ENCODE measurements around the gene E2F4.

Gene E2F4

GRCh38 chr16:67230809-67231660, 39.1 kb downstream of the E2F4 start:
- no peak for DNase-seq (ENCODE audit: low read depth in 1 of 2, low spot score in 1 of 2)

DNA sequence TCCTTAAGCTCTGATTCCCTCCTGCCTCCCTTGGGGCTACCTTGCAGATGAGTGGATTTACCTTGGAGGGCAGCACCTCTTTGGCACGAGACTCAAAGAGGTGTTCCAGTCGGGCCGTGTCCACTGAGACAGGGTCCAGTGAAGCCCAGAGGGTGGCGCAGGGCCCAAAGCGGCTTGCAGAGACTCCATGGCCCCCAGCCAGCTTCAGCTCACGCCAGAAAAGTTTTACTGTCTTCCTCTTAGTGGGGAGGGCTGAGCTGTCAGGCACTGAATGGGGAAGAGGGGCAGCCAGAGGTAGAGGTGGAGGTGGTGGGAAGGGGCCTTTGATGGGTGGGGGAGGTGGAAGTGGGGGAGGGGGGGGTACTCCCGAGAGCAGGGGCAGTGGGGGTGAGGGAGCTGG, 41.6 kb downstream of the E2F4 start:
- no peak for DNase-seq (ENCODE audit: low read depth in 1 of 2, low spot score in 1 of 2)

- DNase-seq (ENCODE audit: low read depth in 1 of 2, low spot score in 1 of 2): no peak
These were observed 42.2 kb downstream of the E2F4 start for GRCh38 chr16:67234180-67234597.

DNA sequence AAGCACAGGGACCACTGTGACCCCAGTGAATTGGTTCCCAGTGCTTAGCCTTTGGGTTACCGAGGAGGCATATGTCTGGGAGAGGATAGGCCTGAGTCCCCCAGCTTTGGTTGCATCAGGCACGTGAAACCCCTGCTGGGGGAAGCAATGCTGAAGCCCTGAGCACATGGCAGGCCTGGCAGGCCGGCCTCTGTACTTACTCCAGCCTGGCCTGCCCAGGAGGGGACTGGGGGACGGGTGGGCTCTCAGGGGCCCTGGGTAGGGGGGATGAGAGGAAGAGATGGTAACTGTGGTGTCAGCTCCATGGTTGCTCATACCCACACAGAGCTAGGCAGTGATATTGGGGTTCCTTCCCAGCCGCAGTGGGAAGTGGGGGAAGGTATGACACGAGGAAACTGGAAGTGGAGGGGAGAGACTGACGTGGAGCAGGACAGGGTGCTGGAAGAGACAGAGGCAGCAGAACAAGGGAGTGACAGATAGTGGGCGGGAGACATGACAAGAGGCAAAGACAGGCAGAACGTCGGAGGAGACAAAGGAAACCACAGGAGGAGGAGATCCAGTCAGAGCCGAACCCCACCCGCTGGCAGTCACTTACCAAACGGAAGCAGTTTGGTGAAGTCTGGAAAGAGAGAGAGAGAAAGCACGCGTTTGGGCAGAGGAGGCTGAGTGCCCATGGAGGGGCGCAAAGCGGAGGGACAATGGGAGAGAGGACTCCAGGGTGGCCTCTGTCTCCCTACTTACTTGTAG, 44.0 kb downstream of the E2F4 start:
- DNase-seq (ENCODE audit: low read depth in 1 of 2, low spot score in 1 of 2): no peak

GRCh38 chr16:67236563-67237395, 44.8 kb downstream of the E2F4 start:
- DNase-seq (ENCODE audit: low read depth in 1 of 2, low spot score in 1 of 2): peak; percentile 65 to 67

GRCh38 chr16:67237396-67238277, 45.7 kb downstream of the E2F4 start:
- DNase-seq (ENCODE audit: low read depth in 1 of 2, low spot score in 1 of 2): no peak

DNA sequence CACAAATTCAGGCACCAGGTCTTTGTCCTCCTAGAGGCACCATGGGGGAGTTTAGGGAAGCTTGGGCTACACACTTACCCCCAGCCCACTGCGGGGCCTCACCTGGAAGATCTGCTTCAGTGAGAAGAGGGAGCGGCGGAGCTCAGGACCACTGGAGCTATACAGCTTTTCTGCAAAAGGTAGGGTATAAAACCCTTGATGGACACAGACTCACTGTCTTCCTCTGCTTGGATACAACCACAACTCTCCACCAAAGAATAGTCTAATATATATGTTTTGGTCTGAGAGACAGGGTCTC, 46.3 kb downstream of the E2F4 start:
- DNase-seq (ENCODE audit: low read depth in 1 of 2, low spot score in 1 of 2): no peak

- DNase-seq (ENCODE audit: low read depth in 1 of 2, low spot score in 1 of 2): no peak
These were observed 47.0 kb downstream of the E2F4 start for GRCh38 chr16:67238806-67239470.

DNA sequence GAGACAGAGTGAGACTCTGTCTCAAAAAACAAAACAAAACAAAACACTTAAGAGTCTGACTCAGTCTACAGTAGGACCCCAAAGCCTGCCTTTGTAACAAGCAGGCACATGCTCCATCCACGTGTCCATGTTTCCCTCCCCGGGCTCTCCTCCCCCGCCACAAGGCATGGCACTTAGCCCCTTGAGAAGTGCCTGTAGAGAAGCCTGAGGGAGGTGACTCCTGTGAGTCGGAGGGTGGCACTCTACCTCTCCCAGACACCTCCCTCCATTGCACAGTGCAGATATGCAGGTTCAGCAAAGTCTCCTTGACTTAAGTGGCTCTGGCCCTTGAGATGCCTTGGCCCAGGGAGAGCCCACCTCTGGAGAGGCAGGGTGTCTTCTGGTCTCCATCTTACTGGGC, 48.6 kb downstream of the E2F4 start:
- no peak for DNase-seq (ENCODE audit: low read depth in 1 of 2, low spot score in 1 of 2)

- DNase-seq (ENCODE audit: low read depth in 1 of 2, low spot score in 1 of 2): no peak
These were observed 49.3 kb downstream of the E2F4 start for GRCh38 chr16:67241008-67241900.

DNA sequence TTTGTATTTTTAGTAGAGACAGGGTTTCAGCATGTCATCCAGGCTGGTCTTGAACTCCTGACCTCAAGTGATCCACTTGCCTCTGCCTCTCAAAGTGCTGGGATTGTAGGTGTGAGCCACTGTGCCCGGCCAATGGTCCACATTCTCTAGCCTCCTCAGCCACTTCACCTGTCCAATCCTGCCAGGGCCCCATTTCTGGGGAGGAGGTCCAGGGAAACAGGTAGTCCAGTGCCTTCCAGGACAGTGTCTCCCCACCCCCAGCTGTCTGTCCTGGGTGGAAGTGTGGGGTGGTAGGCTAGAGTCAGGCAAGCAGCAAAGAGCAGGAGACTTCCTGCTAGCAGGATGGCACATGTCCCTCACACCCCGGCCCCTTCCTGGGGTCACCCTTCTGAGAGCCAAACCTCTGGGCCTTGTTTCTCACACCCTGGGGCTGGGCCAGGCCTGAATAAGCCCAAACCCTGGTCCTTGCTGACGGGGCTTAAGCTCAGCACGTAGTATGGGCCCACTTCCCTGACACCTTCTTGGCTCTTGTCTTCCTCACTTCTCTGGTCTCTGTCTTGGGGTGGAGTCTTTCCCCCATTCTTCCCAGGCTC, 50.3 kb downstream of the E2F4 start:
- no peak for DNase-seq (ENCODE audit: low read depth in 1 of 2, low spot score in 1 of 2)

DNA sequence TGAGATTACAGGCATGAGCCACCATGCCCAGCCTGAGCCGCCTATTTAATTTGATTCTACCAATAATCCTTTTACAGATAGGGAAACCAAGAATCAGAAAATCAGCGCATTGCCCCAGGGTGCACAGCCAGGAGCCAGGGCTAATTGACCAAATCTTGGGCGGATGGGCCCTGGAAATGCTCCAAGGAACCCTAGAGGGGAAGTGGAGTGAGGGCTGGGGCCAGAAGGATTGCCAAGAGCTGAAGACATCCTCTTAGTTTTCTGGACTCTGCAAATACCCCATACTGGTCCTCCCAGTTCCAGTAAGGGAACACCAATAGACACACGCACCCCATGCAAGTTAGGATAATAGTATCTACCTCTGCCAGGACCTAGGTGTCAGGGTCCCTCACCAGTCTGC, 51.5 kb downstream of the E2F4 start:
- DNase-seq (ENCODE audit: low read depth in 1 of 2, low spot score in 1 of 2): no peak

- peak; percentile 41 to 77 for DNase-seq (ENCODE audit: low read depth in 1 of 2, low spot score in 1 of 2)
These were observed 52.6 kb downstream of the E2F4 start for GRCh38 chr16:67244387-67245185.

GRCh38 chr16:67245186-67245585, 53.2 kb downstream of the E2F4 start:
- DNase-seq (ENCODE audit: low read depth in 1 of 2, low spot score in 1 of 2): no peak

DNA sequence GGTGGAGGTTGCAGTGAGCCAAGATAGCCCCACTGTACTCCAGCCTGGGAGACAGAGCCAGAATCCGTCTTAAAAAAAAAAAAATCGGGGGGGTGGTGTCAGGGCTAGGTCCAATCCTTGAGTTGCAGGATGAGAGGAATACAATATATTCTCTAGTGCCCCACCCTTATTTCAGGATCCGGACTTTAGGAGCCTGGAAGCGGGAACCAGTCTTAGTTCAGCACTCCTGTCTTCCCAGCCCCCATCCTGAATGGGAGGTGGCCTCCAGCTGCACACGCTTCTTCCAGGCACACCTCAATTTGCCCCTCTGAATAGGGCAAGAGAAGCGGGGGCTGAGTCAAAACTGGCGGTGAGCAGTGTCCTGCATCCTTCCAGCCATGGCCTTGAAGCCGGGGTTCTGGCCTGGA, 53.7 kb downstream of the E2F4 start:
- DNase-seq (ENCODE audit: low read depth in 1 of 2, low spot score in 1 of 2): no peak

- peak in 1 of 2 donors; percentile 25 for DNase-seq (ENCODE audit: low read depth in 1 of 2, low spot score in 1 of 2)
These were observed 54.3 kb downstream of the E2F4 start for GRCh38 chr16:67246081-67246755.

DNA sequence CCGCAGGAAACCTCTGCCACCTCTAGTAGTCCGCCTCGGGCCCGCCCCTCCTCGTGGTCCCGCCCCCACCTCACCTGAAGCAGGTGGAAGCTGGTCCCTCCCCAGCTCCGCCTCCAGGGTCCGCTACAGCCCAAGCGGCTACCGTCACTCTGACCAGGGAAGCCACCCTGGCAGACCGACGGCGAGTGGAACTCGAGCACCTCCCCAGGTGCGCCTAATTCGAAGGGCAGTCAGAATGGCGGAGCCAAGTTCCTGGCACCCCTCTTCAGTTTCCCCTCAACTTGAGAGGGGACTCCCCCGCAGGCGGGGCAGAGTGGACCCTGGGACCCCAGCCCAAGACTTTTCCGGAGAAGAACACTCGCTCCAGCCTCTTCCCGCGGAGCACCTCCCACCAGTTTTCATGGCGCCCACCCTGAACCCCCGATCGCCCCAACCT, 54.8 kb downstream of the E2F4 start:
- peak in 1 of 2 donors; percentile 23 for DNase-seq (ENCODE audit: low read depth in 1 of 2, low spot score in 1 of 2)
